Omental fat pad (tissue), 4 donors: ENCODE results near the gene RBFOX2. TPM values are rescaled to one million over a fixed set of nuclear protein-coding genes. Genes with fewer than 3 reads are reported as not detected.

Experiments used
- ATAC-seq: fragments of 150-250 bp; one replicate; pipeline ENCODE4 v1.9.1; 2016; ENCODE audit warnings: mild to moderate bottlenecking, moderate library complexity; ENCODE audit not compliant: low FRiP score
- DNase-seq: peaks from one replicate; pipeline ENCODE4 v3.0.0-alpha.2; 2019; ENCODE audit warnings: low spot score
- CTCF ChIP-seq, 3 donors: fragments of 450-650 bp; IDR thresholded peaks; one replicate each; pipeline ENCODE4 v1.5.1; 2016 to 2017; ENCODE audit warnings: antibody characterized with exemption in 3 of 3, mild to moderate bottlenecking in 3 of 3, moderate library complexity in 2 of 3
- total RNA-seq, 4 donors: library from RNA; depleted of rRNA; stranded (reverse); fragments of >200 nt; gene quantifications; one replicate each; pipeline ENCODE4 v1.1.0, GENCODE V29; 2016

RBFOX2 gene
- total RNA-seq, 4 donors from 2014 or later: 41.2 to 80.7 (median 60.1) TPM

- TF ChIP-seq CTCF (IDR thresholded peaks at IDR 0.05): no peak
- ATAC-seq (no peak), DNase-seq (no peak)
Observed at GRCh38 chr22:35959121-35959800, 69.4 kb downstream of the RBFOX2 start.

DNA sequence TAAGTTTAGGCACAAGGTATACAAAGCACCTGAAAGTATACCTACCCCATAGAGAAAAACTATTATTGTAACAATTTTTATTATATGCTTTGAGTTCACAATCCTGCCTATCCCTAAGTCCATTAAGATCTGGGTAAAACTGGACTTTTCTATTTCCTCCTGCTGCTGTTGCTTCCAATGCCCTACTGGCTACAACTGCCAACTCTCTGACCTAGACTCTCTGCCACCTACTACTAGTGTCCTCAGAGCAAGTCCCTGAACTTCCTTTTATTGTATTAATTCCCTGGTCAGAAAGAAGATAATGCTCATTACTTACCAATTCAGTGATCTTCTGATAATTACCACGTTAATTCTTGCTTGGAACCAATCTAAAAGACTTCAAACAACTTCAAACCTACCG, 70.3 kb downstream of the RBFOX2 start:
- TF ChIP-seq CTCF (IDR thresholded peaks at IDR 0.05): no peak
- no peak for ATAC-seq
- no peak for DNase-seq

DNA sequence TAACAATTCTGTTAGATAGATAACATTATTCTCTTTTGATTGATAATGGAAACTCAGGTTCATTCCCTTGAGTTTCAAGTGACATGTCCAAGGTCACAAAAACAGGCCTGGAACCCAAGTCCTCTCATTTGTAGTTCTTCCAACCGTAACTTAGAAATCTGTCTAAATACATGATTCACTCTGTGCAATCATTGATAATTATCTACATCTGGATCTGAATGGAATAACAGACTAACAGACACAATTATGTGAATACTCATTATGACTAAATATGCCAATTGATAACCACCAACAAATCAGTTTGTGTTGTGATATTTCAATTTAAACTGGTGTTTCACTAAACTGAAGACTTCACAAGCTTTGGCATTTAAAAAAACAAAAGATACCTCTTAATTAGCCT, 71.0 kb downstream of the RBFOX2 start:
- DNase-seq: no peak
- TF ChIP-seq CTCF (IDR thresholded peaks at IDR 0.05): no peak
- no peak for ATAC-seq

GRCh38 chr22:35956850-35957249, 71.8 kb downstream of the RBFOX2 start:
- TF ChIP-seq CTCF (IDR thresholded peaks at IDR 0.05): no peak
- ATAC-seq (no peak), DNase-seq (no peak)

DNA sequence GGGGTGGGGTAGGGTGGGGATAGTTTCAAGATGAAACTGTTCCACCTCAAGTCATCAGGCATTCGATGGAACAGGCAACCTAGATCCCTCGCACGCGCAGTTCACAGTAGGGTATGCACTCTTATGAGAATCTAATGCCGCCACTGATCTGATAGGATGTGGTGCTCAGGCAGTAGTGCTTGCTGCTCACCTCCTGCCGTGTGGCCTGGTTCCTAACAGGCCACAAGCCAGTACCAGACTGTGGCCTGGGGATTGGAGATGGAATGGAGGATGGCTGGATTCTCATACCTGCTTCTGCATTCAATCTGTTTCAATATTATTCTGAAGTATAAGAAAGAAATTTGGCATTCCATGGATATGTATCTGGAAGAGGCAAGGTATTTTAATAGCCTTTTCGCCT, 73.1 kb downstream of the RBFOX2 start:
- no peak for TF ChIP-seq CTCF (IDR thresholded peaks at IDR 0.05)
- ATAC-seq (no peak), DNase-seq (no peak)

DNA sequence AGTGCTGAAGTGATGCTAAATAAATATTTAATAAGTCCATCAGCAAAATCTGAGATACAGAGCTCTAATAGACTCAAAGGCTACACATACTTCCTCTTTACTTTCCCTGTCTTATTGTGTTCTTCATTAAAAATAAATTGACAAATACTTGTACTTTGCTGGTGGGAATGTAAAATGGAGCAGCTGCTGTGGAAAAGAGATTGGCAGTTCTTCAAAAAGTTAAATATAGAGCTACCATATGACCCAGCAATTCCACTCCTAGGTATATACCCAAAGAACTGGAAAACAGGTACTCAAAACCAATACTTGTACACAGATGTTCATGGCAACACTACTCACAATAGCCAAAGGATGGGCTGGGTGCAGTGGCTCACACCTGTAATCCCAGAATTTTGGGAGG, 76.0 kb downstream of the RBFOX2 start:
- ATAC-seq: no peak
- no peak for TF ChIP-seq CTCF (IDR thresholded peaks at IDR 0.05)

GRCh38 chr22:35950262-35950661, 78.4 kb downstream of the RBFOX2 start:
- ATAC-seq: no peak

More for the DNA sequence above, 76.0 kb downstream of the RBFOX2 start:
- no peak for DNase-seq

More at GRCh38 chr22:35950262-35950661, 78.4 kb downstream of the RBFOX2 start:
- no peak for TF ChIP-seq CTCF (IDR thresholded peaks at IDR 0.05)
- no peak for DNase-seq
